Eye (tissue), 1 donor: ENCODE results near the gene CSTB.

Experiments
- DNase-seq: peaks from one replicate; pipeline ENCODE4 v3.0.0-alpha.2; 2015

CSTB gene

GRCh38 chr21:43766734-43767497 is 9.2 kb downstream of the CSTB start:
- no peak for DNase-seq

- no peak for DNase-seq
Observed at GRCh38 chr21:43764576-43765495, 11.3 kb downstream of the CSTB start.

DNA sequence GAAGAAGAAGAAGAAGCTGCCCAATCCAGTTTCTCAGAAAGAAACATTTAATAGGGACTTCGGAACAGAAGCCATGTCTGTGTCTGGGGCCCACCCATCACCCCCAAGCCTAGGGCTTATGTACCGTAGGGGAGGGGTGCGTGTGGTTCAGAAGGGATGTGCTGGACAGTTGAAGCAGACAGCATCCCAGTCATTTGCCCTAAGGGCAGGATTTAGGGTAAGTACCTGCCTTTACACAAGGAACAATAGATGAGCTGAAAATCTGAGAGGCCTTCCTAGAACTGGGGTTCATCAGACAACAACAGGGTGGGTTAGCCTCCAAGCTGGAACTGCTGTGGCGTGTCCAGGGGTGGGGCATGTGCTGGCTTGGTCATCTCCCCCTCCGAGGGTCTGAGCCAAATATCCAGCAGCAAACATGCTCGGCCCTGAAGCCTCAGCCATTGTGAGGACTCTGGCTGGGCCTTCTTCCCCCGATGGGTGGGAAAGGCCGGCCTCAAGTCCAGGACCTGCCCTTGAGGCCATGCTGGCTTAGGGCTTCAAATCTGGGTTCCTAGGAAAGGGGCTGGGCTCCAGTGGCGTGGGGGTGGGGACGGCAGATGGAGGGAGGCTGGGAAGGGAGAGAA is 12.1 kb downstream of the CSTB start:
- no peak for DNase-seq

GRCh38 chr21:43762303-43763128 is 13.6 kb downstream of the CSTB start:
- no peak for DNase-seq

DNA sequence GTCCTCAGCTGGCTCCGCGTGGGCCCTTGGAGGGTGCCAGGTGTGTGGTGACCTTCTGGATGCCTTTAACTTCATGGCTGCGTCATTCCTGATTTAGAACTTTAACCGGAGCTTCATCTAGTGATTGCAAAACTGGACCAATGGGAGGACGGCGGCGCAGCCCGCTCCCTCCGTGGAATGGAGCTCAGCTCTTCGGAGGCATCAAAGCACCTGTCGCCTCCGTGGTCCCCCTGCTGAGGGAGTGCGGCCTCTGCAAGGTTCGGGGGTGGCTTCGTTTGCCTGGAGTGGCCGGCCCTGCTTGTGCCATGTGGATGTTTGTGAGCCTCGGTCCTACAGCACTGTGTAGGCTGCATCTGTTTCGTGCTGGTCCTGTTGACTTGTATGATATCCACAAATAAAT is 14.2 kb downstream of the CSTB start:
- no peak for DNase-seq

DNA sequence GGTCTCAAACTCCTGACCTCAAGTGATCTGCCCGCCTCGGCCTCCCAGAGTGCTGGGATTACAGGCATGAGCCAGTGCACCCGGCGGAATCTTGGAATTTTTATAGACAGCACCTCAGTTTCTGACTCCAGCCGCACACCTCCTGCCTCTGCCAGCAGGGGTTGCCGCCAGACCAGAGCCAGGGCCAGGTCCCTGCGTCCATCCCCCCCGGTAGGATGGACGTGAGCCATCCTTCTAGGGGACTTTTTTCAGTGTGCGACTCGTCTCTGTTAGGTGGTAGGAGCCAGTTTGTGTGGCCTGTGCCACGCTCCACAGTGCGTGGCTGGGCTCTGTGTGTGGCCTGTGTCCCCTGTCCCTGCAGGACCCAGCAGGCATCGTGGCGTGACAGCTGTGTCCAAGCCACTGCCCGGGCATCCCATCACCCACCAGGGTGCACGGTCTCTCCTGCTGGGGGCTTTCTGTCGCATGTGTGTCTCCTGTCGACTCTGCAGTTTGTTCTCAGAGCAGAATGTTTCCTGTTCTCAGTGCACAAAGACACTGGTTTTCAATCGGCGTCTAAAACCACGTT is 15.6 kb downstream of the CSTB start:
- DNase-seq: no peak

DNA sequence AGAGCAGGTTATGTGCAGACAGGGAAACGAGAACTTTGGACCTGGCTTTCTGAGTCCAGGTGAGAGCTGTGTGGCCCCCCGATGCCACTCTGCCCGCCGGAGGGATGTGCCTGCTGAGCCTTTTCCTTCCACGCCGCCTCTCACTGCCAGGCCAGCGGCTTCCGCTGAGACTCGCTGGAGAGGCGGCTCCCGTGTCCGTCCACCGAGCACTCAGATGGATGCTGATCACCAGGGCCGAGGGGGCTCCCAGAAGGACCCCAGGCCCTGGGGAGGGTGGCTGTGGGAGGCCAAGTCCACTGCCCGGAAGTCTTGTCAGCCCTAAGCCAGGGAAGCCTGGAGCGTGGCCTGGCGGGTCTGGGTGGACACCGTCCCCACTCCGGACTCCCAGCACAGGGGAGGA is 16.5 kb downstream of the CSTB start:
- no peak for DNase-seq

DNA sequence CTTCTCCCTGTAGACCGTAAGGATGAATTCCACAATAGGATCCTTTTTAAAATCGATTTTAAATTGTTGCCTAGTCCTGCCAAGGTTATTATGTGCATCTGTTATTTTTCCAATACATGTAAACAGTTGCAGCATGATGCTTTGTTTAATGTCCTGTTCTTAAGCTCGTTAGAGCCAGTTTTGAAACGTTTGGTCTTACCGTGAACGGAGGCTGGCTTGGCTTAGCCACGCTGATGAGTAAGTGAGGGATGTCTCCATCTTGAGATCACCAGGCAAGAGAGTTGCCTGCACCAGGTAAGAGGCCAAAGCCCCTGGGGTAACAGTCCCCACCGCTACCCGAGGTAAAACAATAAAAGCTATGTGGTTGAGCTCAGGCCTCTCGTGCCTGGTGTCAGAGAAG is 17.3 kb downstream of the CSTB start:
- no peak for DNase-seq

- peak; percentile 53 for DNase-seq
Observed at GRCh38 chr21:43758111-43758641, 17.9 kb downstream of the CSTB start.

- no peak for DNase-seq
Observed at GRCh38 chr21:43757601-43758000, 18.5 kb downstream of the CSTB start.

DNA sequence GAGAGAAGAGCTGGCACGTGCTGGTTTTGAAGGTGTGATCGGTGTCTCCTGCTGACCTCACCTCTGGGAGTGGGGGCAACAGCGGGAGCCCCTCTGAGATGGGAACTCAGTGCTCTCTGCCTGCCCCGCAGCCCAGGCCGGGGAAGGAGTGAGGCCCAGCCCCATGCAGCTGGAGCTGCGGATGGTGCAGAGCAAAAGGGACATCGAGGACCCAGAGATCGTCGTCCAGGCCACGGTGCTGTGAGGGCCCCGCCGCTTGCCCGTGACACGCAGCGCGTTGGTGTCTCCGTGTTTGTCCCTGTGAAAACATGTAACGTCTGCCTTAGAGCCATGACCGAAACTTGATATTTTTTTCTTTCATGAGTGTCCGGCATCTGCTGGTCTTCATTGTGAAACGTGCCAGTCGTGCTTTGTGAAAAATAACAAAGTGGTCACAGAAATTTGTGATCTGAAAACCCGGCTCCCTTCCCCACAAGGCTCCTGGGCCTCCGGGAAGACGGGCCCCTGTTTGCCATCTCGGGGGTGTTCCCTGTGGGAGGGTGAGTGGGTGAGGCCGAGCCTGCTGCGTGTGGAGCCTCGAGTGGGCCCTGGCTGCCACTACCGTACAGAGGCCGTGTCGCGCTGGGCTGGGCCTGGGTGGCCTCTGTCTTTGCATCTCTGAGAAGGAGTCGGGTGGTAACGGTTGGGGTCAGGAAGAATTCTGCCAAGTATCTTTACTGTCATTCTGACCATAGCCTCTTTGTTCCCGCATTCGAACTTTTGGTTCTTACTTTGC is 20.1 kb downstream of the CSTB start:
- no peak for DNase-seq

- DNase-seq: no peak
Observed at GRCh38 chr21:43754948-43755781, 20.9 kb downstream of the CSTB start.

- no peak for DNase-seq
Observed at GRCh38 chr21:43753439-43753799, 22.7 kb downstream of the CSTB start.

GRCh38 chr21:43752758-43753438 is 23.2 kb downstream of the CSTB start:
- DNase-seq: no peak

DNA sequence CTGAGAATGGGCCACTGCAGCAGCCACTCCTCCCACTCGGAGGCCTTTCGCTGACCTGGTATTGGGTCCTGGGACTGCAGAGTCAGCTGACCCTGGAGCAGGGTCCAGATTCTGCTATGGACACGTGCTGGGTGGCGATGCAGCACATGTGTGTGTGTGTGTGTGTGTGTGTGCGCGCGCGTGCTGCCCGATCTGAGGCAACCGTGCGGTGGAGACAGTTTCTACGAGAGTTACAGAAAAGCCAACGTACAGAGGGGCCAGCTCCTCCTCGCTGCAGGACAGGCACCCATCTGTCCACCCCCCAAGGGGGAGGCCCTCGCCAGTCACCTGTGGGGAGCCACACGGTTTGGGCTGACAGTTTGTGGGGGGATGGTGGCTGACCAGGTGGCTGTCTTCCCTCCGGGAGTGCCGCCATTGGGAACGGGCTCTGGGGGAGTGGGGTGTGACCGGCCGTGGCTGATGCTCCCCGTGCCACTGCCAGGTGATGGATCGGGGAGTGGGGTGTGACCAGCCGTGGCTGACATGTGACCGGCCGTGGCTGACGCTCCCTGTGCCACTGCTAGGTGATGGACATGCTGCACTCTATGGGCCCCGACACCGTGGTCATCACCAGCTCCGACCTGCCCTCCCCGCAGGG is 24.0 kb downstream of the CSTB start:
- DNase-seq: no peak

DNA sequence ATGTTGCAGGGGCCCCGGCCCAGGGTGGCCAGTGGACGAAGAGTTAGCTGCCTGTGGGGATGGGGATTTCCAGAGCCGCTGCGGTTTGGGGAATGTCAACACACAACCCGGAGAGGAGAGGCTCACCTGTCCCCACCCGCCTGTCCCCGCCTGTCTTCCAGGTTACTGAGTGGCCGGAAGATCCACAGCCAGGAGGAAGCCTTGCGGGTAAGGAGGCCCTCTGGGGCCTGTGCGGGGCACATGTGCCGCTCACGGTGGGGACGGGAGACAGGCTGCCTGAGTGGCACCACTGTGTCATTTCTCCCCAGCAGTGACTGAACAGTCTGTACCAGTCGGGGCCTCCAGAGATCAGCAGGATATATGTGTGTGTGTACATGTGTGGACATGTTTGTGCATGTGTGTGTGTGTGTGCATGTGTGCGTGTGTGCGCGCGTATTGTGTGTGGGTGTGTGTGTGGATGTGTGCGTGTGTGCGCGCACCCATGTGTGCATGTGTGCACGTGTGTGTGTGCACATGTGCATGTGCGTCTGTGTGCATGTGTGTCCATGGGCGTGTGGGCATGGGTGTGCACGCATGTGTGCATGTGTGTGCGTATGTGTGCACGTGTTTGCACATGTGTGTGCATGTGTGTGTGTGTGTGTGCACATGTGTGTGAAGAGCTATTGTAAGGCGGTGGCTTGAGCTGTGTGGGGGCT is 25.6 kb downstream of the CSTB start:
- DNase-seq: no peak

- DNase-seq: no peak
Observed at GRCh38 chr21:43749651-43750262, 26.4 kb downstream of the CSTB start.

DNA sequence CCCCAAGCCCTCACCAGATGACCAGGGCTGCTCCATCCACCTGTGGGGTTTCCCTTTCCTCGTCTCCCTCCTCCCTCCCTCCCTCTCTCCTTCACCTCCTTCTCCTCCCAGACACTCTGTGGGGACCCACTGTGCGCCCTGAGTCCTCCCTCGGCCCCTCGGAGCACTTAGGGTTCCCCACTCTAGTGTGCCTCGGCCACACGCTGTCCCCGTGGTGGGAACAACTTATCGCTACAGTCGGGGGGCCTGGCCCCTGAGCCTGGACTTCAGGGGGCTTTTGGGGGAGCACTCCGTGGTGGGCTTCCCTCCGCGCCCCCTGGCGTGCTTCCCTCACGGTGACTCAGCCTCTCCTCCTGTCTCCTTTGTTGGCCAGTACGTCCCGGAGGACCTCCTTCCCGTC is 27.5 kb downstream of the CSTB start:
- DNase-seq: no peak
